HG03378 (cell line): Measurements from ENCODE around the gene NAA20.

Experiments
- ATAC-seq: cut with Tn5 transposase; IDR thresholded peaks from one replicate; pipeline ENCODE4 v1.9.1; 2021; ENCODE audit warnings: mild to moderate bottlenecking, moderate library complexity; ENCODE audit not compliant: unreplicated experiment

NAA20 gene

GRCh38 chr20:20017001-20017843 lies at the start of gene NAA20:
Gene NAA20, plus strand, starts transcription at chr20:20017362. Its CDS starts 35 bp downstream, at chr20:20017397.
- peak; percentile 92 for ATAC-seq

- ATAC-seq, result no peak
Measured at GRCh38 chr20:19967445-19967844, 49.7 kb upstream of the NAA20 start.

- ATAC-seq, result no peak
Measured at GRCh38 chr20:19968028-19968427, 49.1 kb upstream of the NAA20 start.

GRCh38 chr20:19968466-19969073 lies 48.6 kb upstream of the NAA20 start:
- ATAC-seq, result no peak

DNA sequence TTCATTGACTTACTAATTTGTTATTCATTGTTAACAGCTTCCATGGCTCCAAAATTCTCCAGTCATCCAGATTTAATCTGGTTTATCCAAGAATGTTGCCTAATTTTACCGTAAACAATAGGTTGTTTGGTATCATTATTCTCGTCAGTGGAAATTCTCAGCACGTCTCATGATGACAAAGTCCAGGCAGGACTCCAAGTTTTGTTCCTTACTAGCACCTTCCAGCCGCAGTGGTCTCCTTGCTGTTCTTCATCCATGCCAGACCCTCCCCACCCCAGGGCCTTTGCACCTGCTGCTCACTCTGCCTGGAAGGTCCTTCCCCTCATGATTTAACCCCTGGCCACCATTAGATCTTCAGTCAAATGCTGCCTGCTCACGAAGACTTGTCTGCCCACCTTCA lies 48.1 kb upstream of the NAA20 start:
- no peak for ATAC-seq

- ATAC-seq, result no peak
Measured at GRCh38 chr20:19969507-19970255, 47.5 kb upstream of the NAA20 start.

GRCh38 chr20:19970256-19970765 lies 46.9 kb upstream of the NAA20 start:
- ATAC-seq, result no peak

DNA sequence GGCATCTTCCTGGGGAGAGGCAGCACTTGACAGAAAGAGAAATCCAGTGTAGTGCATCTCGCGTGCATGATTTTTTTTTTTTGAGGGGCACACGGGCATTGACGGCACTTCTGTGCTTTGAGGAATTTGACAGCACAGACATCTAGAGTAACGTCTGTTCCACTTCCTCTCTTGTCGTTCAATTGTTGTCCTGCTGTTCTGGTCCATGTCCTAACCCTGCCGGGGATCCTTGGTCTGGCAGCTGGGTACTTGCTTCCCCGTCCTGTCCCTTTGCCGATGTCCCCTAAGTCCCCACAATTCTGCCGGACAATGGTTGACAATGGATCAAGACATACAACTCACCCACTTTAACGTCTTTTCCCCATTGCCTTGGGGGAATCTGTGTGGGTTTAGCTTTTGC lies 46.0 kb upstream of the NAA20 start:
- ATAC-seq, result no peak

DNA sequence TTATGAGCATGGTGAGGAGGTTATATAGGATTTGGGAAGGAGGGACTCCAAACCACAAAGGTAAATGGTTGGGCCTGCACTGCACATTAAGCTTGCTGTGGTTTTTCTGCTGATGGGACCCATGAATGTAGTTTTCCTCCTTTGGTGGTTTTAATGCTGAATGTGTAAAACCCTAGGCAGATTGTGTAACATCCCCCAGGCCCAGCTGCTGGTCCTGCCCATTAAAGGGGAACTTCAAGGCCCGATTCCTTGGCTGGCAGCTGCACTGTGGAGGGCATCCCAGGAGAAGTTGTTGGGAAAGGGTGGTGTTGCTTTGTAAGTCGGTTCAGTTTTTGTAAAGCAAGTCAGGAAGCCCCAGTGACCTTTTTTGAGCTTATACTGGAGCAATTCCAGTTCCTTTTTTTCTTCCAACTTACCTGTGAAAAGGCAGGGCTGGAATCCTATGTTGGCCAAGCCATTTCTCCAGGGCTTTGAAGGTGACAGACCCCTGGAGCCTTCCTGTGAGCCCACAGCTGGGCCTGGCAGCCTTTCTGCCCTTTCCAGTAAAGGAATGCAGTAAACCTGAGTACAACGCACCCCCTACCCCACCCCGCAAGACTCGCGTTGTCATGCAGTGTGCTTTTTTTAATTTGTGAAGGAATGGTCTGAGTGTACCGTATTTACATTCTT lies 43.1 kb upstream of the NAA20 start:
- no peak for ATAC-seq

- ATAC-seq, result no peak
Measured at GRCh38 chr20:19974630-19975435, 42.3 kb upstream of the NAA20 start.

GRCh38 chr20:19975436-19975799 lies 41.7 kb upstream of the NAA20 start:
- ATAC-seq, result no peak

GRCh38 chr20:19975901-19976300 lies 41.3 kb upstream of the NAA20 start:
- ATAC-seq, result no peak

DNA sequence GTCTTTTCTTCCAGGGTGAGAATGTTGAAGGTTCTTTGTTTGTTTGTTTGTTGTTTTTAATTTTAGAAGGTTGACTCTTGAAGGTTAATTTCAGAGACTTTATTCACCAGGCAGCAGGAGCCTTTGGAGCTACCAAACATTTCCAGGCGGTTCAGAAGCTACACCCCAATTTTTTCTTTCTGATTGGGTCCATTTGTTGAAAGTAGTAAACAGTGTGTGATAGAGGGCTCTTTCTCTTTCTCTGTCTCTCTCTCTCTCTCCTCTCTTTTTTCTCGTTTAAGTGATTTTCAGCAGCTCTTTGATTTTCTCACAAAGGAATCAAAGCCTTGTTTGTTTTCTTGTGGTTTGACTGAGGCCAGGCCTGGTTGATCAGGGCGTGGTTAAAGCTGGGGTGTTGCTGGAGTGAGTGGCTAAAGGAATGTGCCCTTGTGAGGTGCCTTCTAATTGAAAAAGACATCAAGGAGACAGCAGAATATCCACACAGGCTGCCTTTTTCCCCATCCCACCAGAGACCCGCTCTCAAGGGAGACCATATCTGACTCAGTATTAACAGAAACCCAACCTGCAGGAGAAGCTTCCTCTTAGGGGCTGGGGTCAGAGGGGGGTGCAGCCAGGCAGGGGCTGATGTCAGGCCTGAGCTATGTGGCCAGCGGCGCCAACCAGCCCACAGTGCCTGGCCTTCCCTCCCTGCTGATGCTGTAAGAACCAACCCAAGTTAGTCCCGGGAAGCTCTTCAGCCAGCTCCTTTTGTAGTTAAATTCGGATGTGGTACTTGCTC lies 40.4 kb upstream of the NAA20 start:
- no peak for ATAC-seq

GRCh38 chr20:19977373-19977770 lies 39.8 kb upstream of the NAA20 start:
- ATAC-seq, result no peak

- ATAC-seq, result no peak
Measured at GRCh38 chr20:19978511-19979210, 38.5 kb upstream of the NAA20 start.

GRCh38 chr20:19981031-19981451 lies 36.1 kb upstream of the NAA20 start:
- ATAC-seq, result no peak

DNA sequence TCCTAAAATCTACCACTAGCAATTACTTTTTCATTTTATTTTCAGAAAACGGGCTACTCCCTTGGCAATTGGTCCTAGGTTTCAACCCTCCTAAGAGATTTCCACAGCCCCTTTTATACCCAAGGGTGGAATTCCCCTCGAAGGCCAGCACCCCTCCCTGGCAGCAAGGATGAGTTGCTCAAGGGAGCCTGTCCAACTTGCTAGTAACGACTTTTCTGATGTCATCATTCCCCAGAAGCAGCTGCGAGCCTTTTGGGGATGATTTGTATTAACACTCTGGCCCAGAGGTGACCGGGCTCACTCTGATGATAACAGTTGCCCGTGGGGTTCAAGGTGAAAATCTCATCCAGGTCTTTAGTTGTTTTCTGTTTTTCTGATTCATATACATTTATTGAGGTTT lies 30.7 kb upstream of the NAA20 start:
- no peak for ATAC-seq

- ATAC-seq, result no peak
Measured at GRCh38 chr20:19987046-19987445, 30.1 kb upstream of the NAA20 start.

DNA sequence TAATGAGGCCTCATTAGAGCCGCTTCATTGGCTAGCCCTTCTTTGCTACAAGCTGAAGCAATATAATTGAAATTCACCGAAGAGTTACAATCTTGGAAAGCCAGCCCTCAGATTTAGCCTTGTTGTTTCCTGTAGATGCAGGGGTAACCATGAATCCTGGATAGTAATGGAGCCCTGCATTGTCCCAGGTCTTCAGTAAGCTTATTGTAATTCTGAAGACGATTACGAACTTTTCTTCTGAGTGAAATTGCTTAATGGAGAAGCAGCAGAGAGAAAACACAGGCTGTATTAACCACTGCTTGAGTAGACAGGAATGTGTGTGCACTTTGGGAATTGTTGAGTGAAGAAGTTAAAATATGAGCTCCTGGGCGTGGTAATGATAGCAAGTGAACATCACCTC lies 26.3 kb upstream of the NAA20 start:
- ATAC-seq, result no peak
